Loucy (cell line): ENCODE results near the gene F5.

Experiments
- H2AFZ ChIP-seq: fragments of 200-600 bp; sonication (generic); 2 replicates; pipeline ENCODE4 v1.6.0; 2016; ENCODE audit warnings: antibody characterized with exemption, mild to moderate bottlenecking, low read length, moderate library complexity
- H3F3A ChIP-seq: fragments of 200-600 bp; 2 replicates; pipeline ENCODE4 v1.6.0; 2016; ENCODE audit warnings: antibody characterized with exemption, low read depth, mild to moderate bottlenecking
- H3K27me3 ChIP-seq: fragments of 200-600 bp; sonication (generic); 2 replicates; pipeline ENCODE4 v1.6.1; 2014; ENCODE audit warnings: low read length, mild to moderate bottlenecking; ENCODE audit not compliant: insufficient read depth, poor library complexity, severe bottlenecking
- H3K36me3 ChIP-seq: fragments of 200-600 bp; sonication (generic); 2 replicates; pipeline ENCODE4 v1.6.1; 2016; ENCODE audit warnings: low read length; ENCODE audit not compliant: insufficient read depth
- H3K4me1 ChIP-seq: fragments of 200-600 bp; sonication (generic); 2 replicates; pipeline ENCODE4 v1.5.1; 2014; ENCODE audit warnings: low read length, mild to moderate bottlenecking; ENCODE audit not compliant: insufficient read depth, poor library complexity, severe bottlenecking
- H3K4me2 ChIP-seq: fragments of 200-600 bp; sonication (generic); 2 replicates; pipeline ENCODE4 v1.6.0; 2014; ENCODE audit warnings: antibody characterized with exemption, low read length, low read depth, mild to moderate bottlenecking; ENCODE audit not compliant: poor library complexity, severe bottlenecking
- H3K4me3 ChIP-seq: fragments of 200-600 bp; sonication (generic); 2 replicates; pipeline ENCODE4 v1.5.1; 2014; ENCODE audit warnings: low read length, mild to moderate bottlenecking, mixed read lengths; ENCODE audit not compliant: poor library complexity, severe bottlenecking
- H3K79me2 ChIP-seq: fragments of 200-600 bp; sonication (generic); 2 replicates; pipeline ENCODE4 v1.6.1; 2014; ENCODE audit warnings: low read length; ENCODE audit not compliant: insufficient read depth
- H3K9ac ChIP-seq: fragments of 200-600 bp; sonication (generic); 2 replicates; pipeline ENCODE4 v1.6.0; 2014; ENCODE audit warnings: mild to moderate bottlenecking, low read depth, low read length, moderate library complexity; ENCODE audit not compliant: poor library complexity, severe bottlenecking
- H3K9me2 ChIP-seq: fragments of 200-600 bp; sonication (generic); replicated peaks from 2 replicates; pipeline ENCODE4 v1.6.1; 2016; ENCODE audit warnings: low read depth, low read length, mixed read lengths
- H3K9me3 ChIP-seq: fragments of 200-600 bp; sonication (generic); 2 replicates; pipeline ENCODE4 v1.6.1; 2014; ENCODE audit warnings: mild to moderate bottlenecking, antibody characterized with exemption, low read length, low read depth; ENCODE audit not compliant: insufficient read depth
- H4K20me1 ChIP-seq: fragments of 200-600 bp; sonication (generic); 2 replicates; pipeline ENCODE4 v1.6.0; 2014; ENCODE audit warnings: antibody characterized with exemption, low read length, mild to moderate bottlenecking; ENCODE audit not compliant: insufficient read depth, poor library complexity, severe bottlenecking
- CTCF ChIP-seq: fragments of 200-600 bp; sonication (generic); conservative IDR thresholded peaks from 2 replicates; pipeline ENCODE4 v1.5.1; 2014; ENCODE audit warnings: mild to moderate bottlenecking, antibody characterized with exemption, low read length
- EZH2phosphoT487 ChIP-seq: fragments of 200-600 bp; IDR thresholded peaks from 2 replicates; pipeline ENCODE4 v1.6.1; 2018; ENCODE audit warnings: antibody characterized with exemption, mild to moderate bottlenecking, moderate library complexity, borderline replicate concordance

The F5 gene

DNA sequence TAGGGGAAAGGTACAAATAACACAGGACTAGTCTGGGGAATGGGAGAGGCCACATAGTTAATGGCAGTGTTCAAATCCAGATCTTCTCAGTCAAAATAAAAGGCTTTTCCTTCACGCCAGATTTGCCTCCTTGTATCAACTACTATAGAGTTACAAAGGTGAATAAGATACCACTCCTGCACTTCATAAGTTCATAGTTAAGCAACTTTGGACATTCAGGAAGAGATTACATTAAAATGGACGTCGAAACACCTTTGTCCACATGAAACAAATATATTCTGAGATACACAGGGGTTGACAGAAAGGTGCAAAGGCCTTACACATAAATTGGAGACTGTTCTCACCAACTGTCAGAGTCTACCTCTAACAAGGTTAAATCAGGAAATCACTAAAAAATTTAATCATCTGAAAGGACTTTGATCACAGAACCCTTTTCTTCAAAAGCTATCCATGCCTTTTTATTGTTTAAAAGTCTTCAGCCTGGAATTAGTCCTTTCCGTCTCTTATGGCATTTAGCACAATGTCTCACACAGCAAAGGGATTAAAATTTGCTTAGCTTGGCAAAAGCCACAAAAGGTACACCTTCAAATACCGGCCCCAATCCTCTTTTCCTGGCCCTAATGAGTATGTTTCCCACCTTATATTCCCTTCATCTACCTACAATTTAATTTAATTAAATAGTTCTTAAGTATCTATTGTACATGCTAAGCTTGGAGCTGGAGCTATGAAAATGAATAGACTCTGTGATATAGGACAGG lies 8.1 kb downstream of the F5 start:
- no peak for TF ChIP-seq EZH2phosphoT487
- no peak for TF ChIP-seq CTCF
- no peaks in the 10 kb centered on the region for H4K20me1 ChIP-seq
- no peaks in the 10 kb centered on the region for H3K36me3 ChIP-seq
- no peaks in the 10 kb centered on the region for H3K4me1 ChIP-seq
- H3K9me2 ChIP-seq = no peaks in the 10 kb centered on the region
- H2AFZ ChIP-seq = no peak overlapping the region
- no peaks in the 10 kb centered on the region for H3K79me2 ChIP-seq
- H3K27me3 ChIP-seq = no peaks in the 10 kb centered on the region
- H3F3A ChIP-seq = no peaks in the 10 kb centered on the region
- H3K4me3 ChIP-seq = no peak overlapping the region
- no peak overlapping the region for H3K9ac ChIP-seq
- no peaks in the 10 kb centered on the region for H3K9me3 ChIP-seq
- no peak overlapping the region for H3K4me2 ChIP-seq

- no peak overlapping the region for H3K4me2 ChIP-seq
- H3K9ac ChIP-seq = no peak overlapping the region
- H3K79me2 ChIP-seq = no peaks in the 10 kb centered on the region
- H3F3A ChIP-seq = no peaks in the 10 kb centered on the region
- H3K27me3 ChIP-seq = no peaks in the 10 kb centered on the region
- H4K20me1 ChIP-seq = no peaks in the 10 kb centered on the region
- no peak overlapping the region for H3K4me3 ChIP-seq
- TF ChIP-seq CTCF (no peak), EZH2phosphoT487 (no peak)
- no peak overlapping the region for H2AFZ ChIP-seq
- no peaks in the 10 kb centered on the region for H3K4me1 ChIP-seq
- no peaks in the 10 kb centered on the region for H3K9me3 ChIP-seq
- no peaks in the 10 kb centered on the region for H3K9me2 ChIP-seq
- no peaks in the 10 kb centered on the region for H3K36me3 ChIP-seq
Measured at GRCh38 chr1:169576935-169577331, 9.3 kb downstream of the F5 start.

GRCh38 chr1:169576241-169576934 lies 9.9 kb downstream of the F5 start:
- H3K4me3 ChIP-seq = no peak overlapping the region
- no peaks in the 10 kb centered on the region for H3F3A ChIP-seq
- no peak overlapping the region for H2AFZ ChIP-seq
- no peaks in the 10 kb centered on the region for H3K36me3 ChIP-seq
- no peaks in the 10 kb centered on the region for H3K4me1 ChIP-seq
- no peak for TF ChIP-seq CTCF
- no peak for TF ChIP-seq EZH2phosphoT487
- H3K9ac ChIP-seq = no peak overlapping the region
- no peaks in the 10 kb centered on the region for H4K20me1 ChIP-seq
- H3K4me2 ChIP-seq = no peak overlapping the region
- no peaks in the 10 kb centered on the region for H3K79me2 ChIP-seq
- no peaks in the 10 kb centered on the region for H3K9me3 ChIP-seq
- H3K9me2 ChIP-seq = no peaks in the 10 kb centered on the region
- H3K27me3 ChIP-seq = no peaks in the 10 kb centered on the region
